GM21737 (cell line): ENCODE measurements around the gene AKAP13.
"Not testable (repeated sequence)": the region's sequence is repeated elsewhere in the genome, so short reads cannot be mapped to it uniquely, and the experiment has no call there.

Experiments
- ATAC-seq: cut with Tn5 transposase; IDR thresholded peaks from one replicate; pipeline ENCODE4 v1.9.1; 2021; ENCODE audit warnings: mild to moderate bottlenecking, moderate library complexity; ENCODE audit not compliant: unreplicated experiment

The AKAP13 gene

GRCh38 chr15:85795337-85796305, 415.2 kb downstream of the AKAP13 start:
- no peak for ATAC-seq

- not testable (repeated sequence) for ATAC-seq
These were observed 416.0 kb downstream of the AKAP13 start for GRCh38 chr15:85796371-85796770.
